K562 (cell line): ENCODE results near the gene KRTAP16-1. TPM values are rescaled to one million over a fixed set of nuclear protein-coding genes. Genes with fewer than 3 reads are reported as not detected.

ENCODE experiments used
- ATAC-seq: fragments of 200-7000 bp; cut with Tn5 transposase; 3 replicates; pipeline ENCODE4 v1.9.1; 2020; ENCODE audit warnings: moderate library complexity
- Bru-seq: library from RNA; stranded (reverse); fragments of 400-500 nt; gene quantifications from one replicate; lab custom pipeline; 2021; lab: Mats Ljungman, UMichigan
- BruChase-seq, 2 experiments: library from RNA; stranded (reverse); fragments of 400-500 nt; gene quantifications; one replicate each; lab custom pipeline; 2021; lab: Mats Ljungman, UMichigan
- BruUV-seq: library from RNA; stranded (reverse); fragments of 400-500 nt; replicated peaks from 2 replicates; lab custom pipeline; 2021; lab: Mats Ljungman, UMichigan
- CTCF ChIA-PET: fragments of 300-600 bp; formaldehyde crosslinking; extraction: SDS; loops from one replicate; lab custom pipeline; 2021; ENCODE audit warnings: low intra/inter-chr PET ratio; lab: Yijun Ruan, JAX
- POLR2A ChIA-PET: fragments of 300-600, 350-650 bp; sonication (Branson Sonifier 250); formaldehyde crosslinking; extraction: SDS; loops from one replicate; lab custom pipeline; 2021; ENCODE audit warnings: antibody characterized with exemption, inconsistent platforms; lab: Yijun Ruan, JAX
- DNase-seq, 4 experiments: peaks; one replicate each; pipeline versions ENCODE4 v3.0.0 to v3.0.0-alpha.2; 2011 to 2018; ENCODE audit warnings: low spot score in 3 of 4, mixed read lengths in 3 of 4; ENCODE audit errors: extremely low read depth in 1 of 4
- FAIRE-seq: peaks from 2 replicates; lab custom pipeline; 2011; peaks lifted over from hg19 to GRCh38; lab: Jason Lieb, UNC
- H2AFZ ChIP-seq: 2 replicates; pipeline ENCODE4 v1.6.0; 2011; ENCODE audit warnings: low read depth, low read length, control low read depth, inconsistent platforms
- H3K27ac ChIP-seq: fragments of 200-600 bp; 3 replicates; pipeline ENCODE4 v1.8.0; 2011; ENCODE audit warnings: low read depth, mild to moderate bottlenecking, control low read depth, inconsistent platforms, low read length, moderate library complexity, mixed read lengths; ENCODE audit errors: extremely low read depth
- H3K27me3 ChIP-seq, 2 experiments: fragments of 300-600 bp in 1 of 2; 2 replicates in 1 of 2; 3 replicates in 1 of 2; pipeline versions ENCODE4 v1.6.0 to v1.8.0; 2011; ENCODE audit warnings: inconsistent platforms in 2 of 2, low read length in 2 of 2, mild to moderate bottlenecking in 1 of 2, mixed read lengths in 1 of 2, moderate library complexity in 1 of 2; ENCODE audit not compliant: control insufficient read depth in 2 of 2, insufficient read depth in 2 of 2
- H3K36me3 ChIP-seq: fragments of 300-600 bp; 3 replicates; pipeline ENCODE4 v1.8.0; 2011; ENCODE audit warnings: mild to moderate bottlenecking, low read length, inconsistent platforms; ENCODE audit not compliant: control insufficient read depth, insufficient read depth
- H3K4me1 ChIP-seq, 2 experiments: fragments of 200-600 bp in 1 of 2; replicated peaks in 1 of 2; 2 replicates in 1 of 2; 3 replicates in 1 of 2; pipeline versions ENCODE4 v1.5.1 to v1.8.0; 2011; ENCODE audit warnings: inconsistent platforms in 2 of 2, low read length in 2 of 2, mild to moderate bottlenecking in 1 of 2, mixed read lengths in 1 of 2, moderate library complexity in 1 of 2; ENCODE audit not compliant: control insufficient read depth in 2 of 2, insufficient read depth in 2 of 2
- H3K4me2 ChIP-seq: 2 replicates; pipeline ENCODE4 v1.6.1; 2011; ENCODE audit warnings: low read length, control low read depth, inconsistent platforms, mixed read lengths; ENCODE audit not compliant: insufficient read depth
- H3K4me3 ChIP-seq: fragments of 200-600 bp; sonication (generic), shearing (Covaris generic); 2 replicates; pipeline ENCODE4 v1.5.1; 2016; ENCODE audit warnings: control low read depth, inconsistent platforms
- H3K79me2 ChIP-seq: fragments of 200-600 bp; 3 replicates; pipeline ENCODE4 v1.8.0; 2011; ENCODE audit warnings: low read length, inconsistent platforms; ENCODE audit not compliant: control insufficient read depth, insufficient read depth
- H3K9ac ChIP-seq, 2 experiments: 2 replicates each; pipeline versions ENCODE4 v1.6.0 to v1.6.1; 2011; ENCODE audit warnings: low read depth in 2 of 2, low read length in 2 of 2, control low read depth in 1 of 2, inconsistent platforms in 1 of 2, mild to moderate bottlenecking in 1 of 2, mixed read lengths in 1 of 2; ENCODE audit not compliant: insufficient read depth in 1 of 2
- H3K9me1 ChIP-seq: one replicate; pipeline ENCODE4 v1.6.0; 2011; ENCODE audit warnings: inconsistent platforms, mild to moderate bottlenecking, low read length, moderate library complexity; ENCODE audit not compliant: control insufficient read depth, insufficient read depth
- H3K9me3 ChIP-seq: replicated peaks from 2 replicates; pipeline ENCODE4 v1.5.1; 2011; ENCODE audit warnings: low read depth, low read length, inconsistent platforms; ENCODE audit not compliant: control insufficient read depth, insufficient read depth
- H4K20me1 ChIP-seq: replicated peaks from 2 replicates; pipeline ENCODE4 v1.6.1; 2011; ENCODE audit warnings: low read length, inconsistent platforms, mixed read lengths; ENCODE audit not compliant: control insufficient read depth, insufficient read depth
- BMI1 ChIP-seq: fragments of 150-350 bp; IDR thresholded peaks from 2 replicates; pipeline ENCODE4 v1.6.1; 2014; ENCODE audit warnings: low read length
- CBX8 ChIP-seq: fragments of 200-600 bp; sonication (generic); IDR thresholded peaks from 2 replicates; pipeline ENCODE4 v1.6.1; 2012; ENCODE audit warnings: borderline replicate concordance, mixed run types, low read depth, mild to moderate bottlenecking, moderate library complexity, mixed read lengths, low read length, control low read depth, inconsistent platforms; ENCODE audit not compliant: poor library complexity, severe bottlenecking; ENCODE audit errors: extremely low read depth
- ELF1 ChIP-seq: fragments of 200-800 bp; sonication (Bioruptor generic); IDR thresholded peaks from 2 replicates; pipeline ENCODE4 v1.6.1; 2016; ENCODE audit warnings: missing genetic modification characterization, missing compliant biosample characterization
- EP400 ChIP-seq: fragments of 450-650 bp; IDR thresholded peaks from 2 replicates; pipeline ENCODE4 v1.6.1; 2017; ENCODE audit warnings: antibody characterized with exemption, mild to moderate bottlenecking, moderate library complexity
- ILF3 ChIP-seq: fragments of 450-650 bp; IDR thresholded peaks from 2 replicates; pipeline ENCODE4 v1.6.1; 2018; ENCODE audit warnings: antibody characterized with exemption, mild to moderate bottlenecking, moderate library complexity, borderline replicate concordance
- OTX1 ChIP-seq: fragments of 450-650 bp; formaldehyde crosslinking; IDR thresholded peaks from 2 replicates; pipeline ENCODE4 v1.4.0; 2022; ENCODE audit warnings: mild to moderate bottlenecking
- SNAPC5 ChIP-seq: fragments of 250-450 bp; sonication (Bioruptor Pico); IDR thresholded peaks from 2 replicates; pipeline ENCODE4 v1.8.0; 2021; ENCODE audit warnings: moderate library complexity, mild to moderate bottlenecking, inconsistent platforms
- ZNF217 ChIP-seq: sonication (generic); formaldehyde crosslinking; IDR thresholded peaks from 2 replicates; pipeline ENCODE4 v1.8.0; 2022; ENCODE audit warnings: mild to moderate bottlenecking, missing genetic modification reagents
- ZNF282 ChIP-seq: sonication (generic); formaldehyde crosslinking; IDR thresholded peaks from 2 replicates; pipeline ENCODE4 v1.8.1; 2023; ENCODE audit warnings: missing genetic modification reagents
- ZNF311 ChIP-seq: fragments of 250-450 bp; sonication (Bioruptor Pico); IDR thresholded peaks from 2 replicates; pipeline ENCODE4 v1.4.0; 2020; ENCODE audit warnings: mild to moderate bottlenecking, moderate library complexity
- ZNF408 ChIP-seq: fragments of 250-450 bp; sonication (Bioruptor Pico); IDR thresholded peaks from 2 replicates; pipeline ENCODE4 v1.4.0; 2020; ENCODE audit warnings: low read depth, mild to moderate bottlenecking, moderate library complexity
- ZNF431 ChIP-seq: sonication (generic); formaldehyde crosslinking; IDR thresholded peaks from 2 replicates; pipeline ENCODE4 v1.8.0; 2022; ENCODE audit warnings: mild to moderate bottlenecking, missing genetic modification reagents
- WGBS: fragments of 100-300 bp; shearing (Covaris generic); methylation state at CpG from one replicate; pipeline ENCODE4 v1.1.6; 2016; ENCODE audit warnings: low coverage, mixed read lengths; ENCODE audit not compliant: insufficient coverage; ENCODE audit errors: missing lambda C conversion rate; 5-methylcytosine and 5-hydroxymethylcytosine counted together
- in situ Hi-C: fragments of 300-500 bp; cut with MboI; formaldehyde crosslinking; loops from 4 replicates; pipeline ENCODE4 v1.15.0; 2018; ENCODE audit warnings: inconsistent platforms, mixed read lengths
- intact Hi-C: fragments of 100-400 bp; cut with micrococcal nuclease; formaldehyde crosslinking; loops from 2 replicates; pipeline ENCODE4 v1.14.2; 2022
- long read RNA-seq, 3 experiments: library from polyadenylated mRNA in 2 of 3; library from RNA in 1 of 3; unstranded in 2 of 3; stranded (forward) in 1 of 3; transcript quantifications; one replicate each; pipeline ENCODE4 v2.0.0, GENCODE V29; 2019 to 2022
- polyA minus RNA-seq, 3 experiments: library from RNA; depleted of rRNA, polyadenylated mRNA; stranded (reverse); fragments of >200 nt; gene quantifications; 2 replicates each; pipeline ENCODE4 v1.2.3, GENCODE V29; 2011
- polyA plus RNA-seq, 8 experiments: library from polyadenylated mRNA; depleted of rRNA in 4 of 8; stranded (reverse) in 5 of 8; unstranded in 3 of 8; fragments of >200 nt; fragmentation: Nextera tagmentation in 2 of 8; fragmentation: Illumina TruSeq in 1 of 8; extraction: Ambion mirVana in 2 of 8; extraction: Trizol in 1 of 8; gene quantifications; 2 replicates each; pipeline versions ENCODE4 v1.2.1 to v1.2.3, GENCODE V29; 2011 to 2014; ENCODE audit warnings: inconsistent platforms in 1 of 8, missing spikeins in 1 of 8
- total RNA-seq, 7 experiments: library from RNA; depleted of rRNA in 6 of 7; stranded (reverse); fragments of >200 nt in 6 of 7; fragmentation: Illumina TruSeq in 2 of 7; extraction: Trizol in 2 of 7; gene quantifications; 2 replicates each; pipeline versions ENCODE4 v1.2.1 to v1.2.3, GENCODE V29; 2011 to 2021; ENCODE audit warnings: low replicate concordance in 1 of 7
- TF ChIP-seq, protein P1 (sequence below): fragments of 200-400 bp; formaldehyde crosslinking; IDR thresholded peaks from 2 replicates; pipeline ENCODE4 v1.6.1; 2017; ENCODE audit warnings: mild to moderate bottlenecking, low read depth, low read length, moderate library complexity

The KRTAP16-1 gene, protein sequence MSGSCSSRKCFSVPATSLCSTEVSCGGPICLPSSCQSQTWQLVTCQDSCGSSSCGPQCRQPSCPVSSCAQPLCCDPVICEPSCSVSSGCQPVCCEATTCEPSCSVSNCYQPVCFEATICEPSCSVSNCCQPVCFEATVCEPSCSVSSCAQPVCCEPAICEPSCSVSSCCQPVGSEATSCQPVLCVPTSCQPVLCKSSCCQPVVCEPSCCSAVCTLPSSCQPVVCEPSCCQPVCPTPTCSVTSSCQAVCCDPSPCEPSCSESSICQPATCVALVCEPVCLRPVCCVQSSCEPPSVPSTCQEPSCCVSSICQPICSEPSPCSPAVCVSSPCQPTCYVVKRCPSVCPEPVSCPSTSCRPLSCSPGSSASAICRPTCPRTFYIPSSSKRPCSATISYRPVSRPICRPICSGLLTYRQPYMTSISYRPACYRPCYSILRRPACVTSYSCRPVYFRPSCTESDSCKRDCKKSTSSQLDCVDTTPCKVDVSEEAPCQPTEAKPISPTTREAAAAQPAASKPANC
- total RNA-seq (2011; cell fraction: chromatin; rRNA removed; ENCODE audit: low replicate concordance): not detected in 2 replicates
- total RNA-seq (2011; cell fraction: nucleolus; rRNA removed): not detected in 2 replicates
- not detected in 2 replicates for total RNA-seq (2011; cell fraction: nucleoplasm; rRNA removed)
- total RNA-seq (2014; rRNA removed) (not detected in 2 replicates), total RNA-seq (2014; rRNA removed; fragmentation: Illumina TruSeq; extraction: Trizol) (not detected in 2 replicates), total RNA-seq (2015; rRNA removed; fragmentation: Illumina TruSeq; extraction: Trizol) (not detected in 2 replicates), total RNA-seq (2021) (not detected in 2 replicates), polyA plus RNA-seq (2011; rRNA removed) (not detected in 2 replicates), polyA plus RNA-seq (2014; fragmentation: Illumina TruSeq; extraction: Trizol) (not detected in 2 replicates), polyA plus RNA-seq (2014; fragmentation: Nextera tagmentation; extraction: Ambion mirVana) (not detected), polyA plus RNA-seq (2014; rRNA removed) (not detected in 2 replicates), polyA minus RNA-seq (2011; rRNA and poly(A)+ RNA removed) (not detected in 2 replicates), Bru-seq, nascent RNA (not detected), BruChase-seq, experiment 1, labeled RNA remaining after a 2-hour chase (not detected), BruChase-seq, experiment 2, labeled RNA remaining after a 6-hour chase (not detected)
- polyA plus RNA-seq (2011; cell fraction: cytosol; rRNA removed): not detected in 2 replicates
- polyA plus RNA-seq (2011; cell fraction: nucleus; rRNA removed): not detected in 2 replicates
- polyA plus RNA-seq (2012): not detected in 2 replicates
- not detected in 2 replicates for polyA minus RNA-seq (2011; cell fraction: cytosol; rRNA and poly(A)+ RNA removed)
- not detected in 2 replicates for polyA minus RNA-seq (2011; cell fraction: nucleus; rRNA and poly(A)+ RNA removed)
- long read RNA-seq, experiment 1: 0 reads
- long read RNA-seq, experiment 2: 0 reads
- long read RNA-seq, experiment 3: 0 reads

DNA sequence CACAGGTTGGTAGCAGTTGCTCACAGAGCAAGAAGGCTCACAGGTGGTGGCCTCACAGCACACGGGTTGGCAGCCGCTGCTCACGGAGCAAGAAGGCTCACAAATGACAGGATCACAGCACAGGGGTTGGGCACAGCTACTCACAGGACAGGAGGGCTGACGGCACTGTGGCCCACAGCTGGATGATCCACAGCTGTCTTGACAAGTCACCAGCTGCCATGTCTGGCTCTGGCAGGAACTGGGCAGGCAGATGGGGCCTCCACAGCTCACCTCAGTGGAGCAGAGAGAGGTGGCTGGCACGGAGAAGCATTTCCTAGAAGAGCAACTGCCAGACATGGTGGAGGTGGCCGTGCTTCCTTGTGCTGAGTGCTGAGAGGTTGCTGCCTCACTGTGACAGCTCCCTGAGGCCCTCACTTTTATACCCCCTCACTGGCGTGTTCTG is at the start of gene KRTAP16-1:
TSS of gene KRTAP16-1 (minus strand) at position 392 of the 442 bp plus-strand sequence. CDS start at position 336, 56 bp downstream.
- ChIA-PET CTCF (interaction anchor here (0.6 kb wide), 1 partner anchor 54 kb away, joined by 3 read pairs; the partner anchor contains the start of gene KRTAP9-9), POLR2A (no interaction called here)
- 0% methylated on average over 7 of the region's 7 CpGs for WGBS
- Histone ChIP-seq H3K36me3 (no peaks in the 10 kb centered on the region), H3K4me3 (no peak within 1 kb of the TSS), H3K27me3 (peaks cover 3 to 21% of the 10 kb centered on the region in 2 experiments; a peak in 4 of 5 replicates), H3K9me1 (no peaks in the 10 kb centered on the region), H2AFZ (no peak within 1 kb of the TSS), H3K27ac (no peak within 1 kb of the TSS), H3K4me2 (no peak within 1 kb of the TSS), H3K79me2 (no peaks in the 10 kb centered on the region), H3K9ac (no peak within 1 kb of the TSS), H3K4me1 (no peaks in the 10 kb centered on the region; a peak in 1 of 5 replicates), H3K9me3 (no peaks in the 10 kb centered on the region), H4K20me1 (no peaks in the 10 kb centered on the region)
- TF ChIP-seq ZNF217: no peak
- TF ChIP-seq ZNF431: no peak
- TF ChIP-seq BMI1: no peak
- no peak for TF ChIP-seq SNAPC5 (CRISPR knock-in tag)
- TF ChIP-seq ZNF408: no peak
- no peak for TF ChIP-seq ZNF282 (CRISPR knock-in tag)
- TF ChIP-seq ZNF311 (CRISPR knock-in tag): no peak
- TF ChIP-seq CBX8: no peak
- TF ChIP-seq EP400: no peak
- no peak for TF ChIP-seq ELF1
- TF ChIP-seq, protein P1, sequence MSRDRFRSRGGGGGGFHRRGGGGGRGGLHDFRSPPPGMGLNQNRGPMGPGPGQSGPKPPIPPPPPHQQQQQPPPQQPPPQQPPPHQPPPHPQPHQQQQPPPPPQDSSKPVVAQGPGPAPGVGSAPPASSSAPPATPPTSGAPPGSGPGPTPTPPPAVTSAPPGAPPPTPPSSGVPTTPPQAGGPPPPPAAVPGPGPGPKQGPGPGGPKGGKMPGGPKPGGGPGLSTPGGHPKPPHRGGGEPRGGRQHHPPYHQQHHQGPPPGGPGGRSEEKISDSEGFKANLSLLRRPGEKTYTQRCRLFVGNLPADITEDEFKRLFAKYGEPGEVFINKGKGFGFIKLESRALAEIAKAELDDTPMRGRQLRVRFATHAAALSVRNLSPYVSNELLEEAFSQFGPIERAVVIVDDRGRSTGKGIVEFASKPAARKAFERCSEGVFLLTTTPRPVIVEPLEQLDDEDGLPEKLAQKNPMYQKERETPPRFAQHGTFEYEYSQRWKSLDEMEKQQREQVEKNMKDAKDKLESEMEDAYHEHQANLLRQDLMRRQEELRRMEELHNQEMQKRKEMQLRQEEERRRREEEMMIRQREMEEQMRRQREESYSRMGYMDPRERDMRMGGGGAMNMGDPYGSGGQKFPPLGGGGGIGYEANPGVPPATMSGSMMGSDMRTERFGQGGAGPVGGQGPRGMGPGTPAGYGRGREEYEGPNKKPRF: no peak
- TF ChIP-seq ILF3: no peak
- no peak for TF ChIP-seq OTX1 (CRISPR knock-in tag)
- BruUV-seq: no TSS peak
- in situ Hi-C loops (no loop called here), intact Hi-C loops (no loop called here)
- DNase-seq (no peak), ATAC-seq (no peak), FAIRE-seq (no peak)
